HG03520 (cell line): Measurements from ENCODE around the gene CSPG5.

Source experiments
- ATAC-seq: cut with Tn5 transposase; IDR thresholded peaks from one replicate; pipeline ENCODE4 v1.9.1; 2021; ENCODE audit warnings: mild to moderate bottlenecking, moderate library complexity; ENCODE audit not compliant: unreplicated experiment

Gene CSPG5

DNA sequence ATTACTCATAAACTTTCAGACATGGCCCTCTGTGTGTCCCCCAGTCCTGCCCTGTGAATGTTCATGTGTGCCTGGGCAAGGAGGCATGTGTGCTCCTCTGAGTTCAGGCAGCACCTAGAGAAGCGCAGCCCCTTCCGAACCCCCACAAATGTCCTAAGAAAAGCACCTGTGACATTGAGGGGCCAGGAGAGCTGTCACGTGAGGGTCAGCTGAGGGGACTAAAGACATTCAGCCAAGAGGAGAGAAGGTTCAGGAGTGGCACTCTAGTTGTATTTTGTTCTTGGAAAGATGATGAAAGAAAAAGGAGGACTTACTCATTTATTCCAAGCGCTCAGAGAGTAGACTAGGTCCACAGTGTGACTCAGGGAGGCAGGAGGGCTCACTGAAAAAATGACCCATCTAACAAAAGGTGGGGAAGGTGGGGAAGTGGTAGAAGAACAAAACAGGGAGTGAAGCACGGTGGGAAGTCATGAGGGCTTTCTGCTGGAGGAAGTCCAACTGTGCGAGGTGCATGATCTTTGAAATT, 37.0 kb downstream of the CSPG5 start:
- ATAC-seq = no peak

DNA sequence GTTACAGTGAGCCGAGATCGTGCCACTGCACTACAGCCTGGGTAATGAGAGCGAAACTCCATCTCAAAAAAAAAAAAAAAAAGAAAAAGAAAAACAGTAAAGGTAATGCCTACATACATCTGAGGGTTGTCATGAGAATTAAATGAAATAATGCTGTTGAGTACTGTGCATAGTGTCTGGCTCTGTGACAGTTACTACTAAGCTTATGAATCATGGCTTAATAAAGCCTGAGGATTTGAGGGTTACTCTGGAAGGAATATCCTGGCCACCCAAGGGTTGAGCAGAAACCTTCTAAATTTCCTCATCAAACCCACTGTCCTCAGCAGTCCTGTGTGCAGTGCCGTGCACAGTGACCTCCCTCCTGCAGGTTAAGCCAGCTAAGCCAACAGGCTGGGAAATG, 38.4 kb downstream of the CSPG5 start:
- no peak for ATAC-seq

DNA sequence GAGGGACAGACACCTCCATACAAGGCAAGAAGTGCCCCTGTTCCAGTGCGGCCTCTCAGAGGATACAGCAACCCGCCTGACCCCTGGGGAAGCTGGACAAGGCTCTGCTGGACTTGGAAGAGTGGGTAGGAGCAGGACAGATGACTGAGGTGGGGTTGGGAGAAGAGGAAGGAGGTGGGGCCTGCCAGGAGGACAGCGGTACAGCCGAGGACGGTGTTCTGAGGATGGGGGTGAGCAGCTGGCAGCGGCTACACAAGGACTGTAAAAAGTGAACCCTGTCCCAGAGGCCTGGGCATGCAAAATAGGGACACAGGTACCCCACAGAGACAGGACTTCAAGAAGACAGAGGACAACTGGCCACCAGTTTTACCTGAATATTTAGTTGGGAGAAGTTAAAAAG, 41.7 kb downstream of the CSPG5 start:
- no peak for ATAC-seq

DNA sequence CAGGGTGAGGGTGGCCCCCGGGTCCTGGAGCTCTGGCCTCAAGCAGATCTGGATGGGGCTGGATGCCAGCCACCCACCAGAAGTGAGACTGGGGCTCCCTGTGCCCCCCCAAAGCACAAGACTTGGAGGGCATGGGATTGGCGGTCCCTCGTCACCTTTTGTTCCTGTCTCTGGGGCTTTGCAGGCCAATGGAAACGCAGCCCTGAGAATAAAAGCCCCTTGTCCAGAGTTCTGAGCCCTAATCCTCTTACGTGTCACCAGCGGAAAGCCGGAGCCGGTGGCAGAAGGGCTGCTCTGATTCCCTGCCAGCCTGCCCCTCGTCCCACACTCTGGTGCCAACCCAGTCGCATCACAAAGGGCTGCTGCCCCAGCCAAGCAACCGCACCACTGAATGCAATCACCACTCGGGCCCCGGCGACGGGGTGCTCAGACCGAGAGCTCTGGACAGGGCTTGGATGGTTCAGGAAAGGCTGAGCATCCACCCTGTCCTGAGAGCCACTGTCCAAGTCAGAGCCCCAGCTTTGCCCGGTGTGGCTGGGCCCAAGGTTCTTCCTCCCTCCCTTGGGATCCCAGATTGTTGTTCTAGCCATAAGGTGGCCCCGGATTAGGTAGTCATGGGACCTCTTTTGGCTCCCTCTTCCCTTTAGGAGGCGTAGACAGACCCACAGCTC, 42.3 kb downstream of the CSPG5 start:
- ATAC-seq = no peak

DNA sequence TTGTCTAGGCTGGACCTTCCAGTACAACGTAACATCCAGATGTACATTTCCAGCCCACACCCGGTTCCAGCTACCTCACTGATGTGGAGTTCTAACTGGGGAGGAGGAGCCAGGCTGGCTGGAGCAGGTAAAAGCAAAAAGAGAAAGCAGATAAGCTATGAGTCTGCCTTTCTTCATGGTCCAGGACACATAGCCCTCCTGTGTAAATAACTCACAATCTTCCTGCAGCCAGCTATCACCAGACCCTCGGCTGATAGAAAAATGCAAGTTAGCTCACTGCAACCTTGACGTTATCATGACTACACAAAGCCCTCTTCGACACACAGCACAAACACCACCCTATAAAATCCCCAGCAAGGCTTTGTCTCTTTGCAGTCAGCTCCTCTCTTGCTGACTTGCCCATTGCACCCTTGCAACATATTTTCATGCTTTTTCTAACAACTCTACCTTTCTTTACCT, 44.6 kb downstream of the CSPG5 start:
- no peak for ATAC-seq

DNA sequence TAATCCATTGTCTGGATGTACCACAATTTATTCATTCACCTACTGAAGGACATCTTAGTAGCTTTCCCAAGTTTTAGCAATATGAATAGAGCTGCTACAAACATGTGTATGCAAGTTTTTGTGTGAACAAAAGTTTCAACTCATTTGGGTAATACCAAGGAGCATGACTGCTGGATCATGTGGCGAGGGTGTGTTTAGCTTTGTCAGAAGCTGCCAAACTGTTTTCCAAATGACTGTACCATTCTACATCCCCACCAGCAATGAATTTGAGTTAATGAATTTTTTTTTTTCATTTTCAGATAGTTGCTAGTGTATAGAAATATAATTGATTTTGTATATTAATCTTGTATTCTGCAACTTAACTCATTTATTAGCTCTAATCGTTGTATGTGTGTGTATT, 45.2 kb downstream of the CSPG5 start:
- no peak for ATAC-seq

DNA sequence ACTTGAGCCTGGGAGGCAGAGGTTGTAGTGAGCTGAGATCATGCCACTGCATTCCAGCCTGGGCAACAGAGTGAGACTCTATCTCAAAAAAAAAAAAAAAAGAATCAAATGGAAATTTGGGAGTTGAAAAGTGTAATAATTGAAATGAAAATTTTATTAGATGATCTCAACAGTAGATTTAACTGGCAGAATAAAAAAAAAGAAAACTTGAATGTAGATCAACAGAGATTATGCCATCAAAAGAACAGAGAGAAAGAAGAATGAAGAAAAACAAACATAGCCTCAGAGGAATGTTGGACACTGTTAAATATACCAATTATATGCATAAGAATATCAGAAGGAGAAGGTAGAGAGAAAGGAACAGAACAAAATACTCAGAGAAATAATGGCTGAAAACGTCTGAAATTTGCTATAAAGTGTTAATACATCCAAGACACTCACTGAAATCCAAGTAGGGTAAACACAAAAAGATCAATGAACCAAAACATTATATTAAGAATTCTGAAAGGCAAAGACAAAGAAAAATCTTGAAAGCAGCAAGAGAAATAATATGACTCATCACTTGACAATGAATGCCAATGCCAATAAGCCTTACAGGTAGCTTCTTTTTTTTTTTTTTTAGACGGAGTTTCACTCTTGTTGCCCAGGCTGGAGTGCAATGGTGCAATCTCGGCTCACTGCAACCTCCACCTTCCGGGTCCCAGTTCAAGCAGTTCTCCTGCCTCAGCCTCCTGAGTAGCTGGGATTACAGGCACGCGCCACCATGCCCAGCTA, 50.5 kb downstream of the CSPG5 start:
- no peak for ATAC-seq

DNA sequence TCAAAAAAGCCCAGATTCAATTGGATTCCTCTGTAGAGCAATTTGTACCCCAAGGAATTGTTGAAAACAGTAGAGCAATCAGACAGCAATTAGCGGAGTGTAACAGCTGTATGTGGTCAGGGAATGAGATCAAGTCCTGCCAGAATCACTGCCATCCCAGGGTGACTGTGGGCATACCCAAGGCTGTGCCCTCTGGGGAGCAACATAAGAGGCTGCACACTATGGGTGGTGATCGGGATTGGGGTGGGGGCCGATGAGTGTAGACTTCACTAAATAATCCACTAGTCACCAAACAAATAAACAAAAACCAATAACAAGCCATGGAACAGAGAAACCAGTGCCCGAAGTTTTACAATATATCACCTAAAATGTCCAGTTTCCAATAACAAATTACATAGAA, 53.0 kb downstream of the CSPG5 start:
- ATAC-seq = no peak

DNA sequence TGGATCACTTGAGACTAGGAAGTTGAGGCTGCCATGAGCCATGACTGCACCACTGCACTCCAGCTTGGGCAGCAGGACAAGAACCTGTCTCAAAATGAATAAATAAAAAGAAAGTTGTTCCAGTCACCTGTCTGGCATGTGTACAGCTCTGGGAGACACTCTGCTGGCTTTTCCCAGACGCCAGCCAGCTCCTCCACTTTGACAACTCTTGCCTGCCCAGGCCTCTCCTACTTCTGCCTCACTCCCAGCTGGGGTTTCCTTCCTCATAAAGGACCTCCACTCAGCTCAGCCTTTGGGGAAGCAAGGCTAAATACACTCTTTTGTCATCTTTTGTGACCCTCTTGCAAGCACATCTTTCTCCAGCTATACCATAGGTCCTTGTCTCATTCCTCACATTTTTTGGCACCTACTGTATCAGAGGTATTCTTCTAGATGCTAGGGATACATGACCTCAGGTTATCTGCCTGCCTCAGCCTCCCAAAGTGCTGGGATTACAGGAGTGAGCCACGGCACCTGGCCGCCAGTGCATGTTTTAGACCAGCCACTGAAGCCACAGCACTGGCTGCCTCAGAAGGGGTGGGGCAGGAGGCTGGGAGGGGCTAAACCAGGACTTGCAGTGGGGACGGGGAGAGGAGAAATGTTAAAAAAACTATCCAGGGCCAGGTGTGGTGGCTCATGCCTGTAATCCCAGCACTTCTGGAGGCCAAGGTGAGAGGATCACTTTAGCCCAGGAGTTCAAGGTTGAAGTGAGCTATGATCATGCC, 55.2 kb downstream of the CSPG5 start:
- no peak for ATAC-seq

DNA sequence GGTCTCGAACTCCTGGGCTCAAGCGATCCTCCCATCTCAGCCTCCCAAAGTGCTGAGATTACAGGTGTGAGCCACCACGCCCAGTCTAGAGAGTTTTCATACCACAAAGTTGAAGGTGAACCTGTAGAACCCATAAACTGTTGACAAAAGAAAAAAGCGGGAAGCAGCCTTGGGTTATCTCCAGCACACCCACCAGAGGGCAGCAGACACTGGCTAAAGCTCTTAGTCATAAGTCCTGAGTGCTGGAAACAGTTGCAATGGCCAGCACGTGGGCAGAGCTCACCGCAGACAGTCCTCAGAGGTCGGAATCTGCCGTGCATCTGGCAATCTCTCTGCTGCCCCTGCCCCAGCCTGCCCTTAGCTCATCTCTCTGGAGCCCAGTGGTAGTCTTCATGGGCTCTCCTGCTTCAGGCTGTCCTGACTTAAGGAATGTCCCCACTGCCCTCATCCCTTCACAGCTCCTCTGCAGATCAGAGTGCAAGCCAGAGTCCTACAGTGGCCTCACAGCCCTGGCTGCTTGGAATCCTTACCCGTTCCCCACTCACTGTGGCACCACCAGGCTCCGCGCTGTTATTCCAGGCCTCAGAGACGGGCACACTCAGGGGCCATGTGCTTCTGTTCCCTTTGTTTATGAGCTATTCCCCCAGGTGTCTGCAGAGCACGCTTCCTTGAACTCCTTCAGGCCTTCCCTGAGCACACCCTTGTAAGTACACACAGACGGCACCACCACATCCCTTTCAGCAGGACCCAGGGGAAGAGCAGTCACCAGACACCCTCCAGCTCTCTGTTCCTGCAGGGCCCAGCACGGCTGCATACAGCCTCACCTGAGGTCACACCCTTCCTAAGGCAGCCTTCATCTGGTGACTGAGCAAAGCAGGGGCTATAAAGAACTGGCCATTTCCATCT, 56.3 kb downstream of the CSPG5 start:
- ATAC-seq = peak; percentile 72

DNA sequence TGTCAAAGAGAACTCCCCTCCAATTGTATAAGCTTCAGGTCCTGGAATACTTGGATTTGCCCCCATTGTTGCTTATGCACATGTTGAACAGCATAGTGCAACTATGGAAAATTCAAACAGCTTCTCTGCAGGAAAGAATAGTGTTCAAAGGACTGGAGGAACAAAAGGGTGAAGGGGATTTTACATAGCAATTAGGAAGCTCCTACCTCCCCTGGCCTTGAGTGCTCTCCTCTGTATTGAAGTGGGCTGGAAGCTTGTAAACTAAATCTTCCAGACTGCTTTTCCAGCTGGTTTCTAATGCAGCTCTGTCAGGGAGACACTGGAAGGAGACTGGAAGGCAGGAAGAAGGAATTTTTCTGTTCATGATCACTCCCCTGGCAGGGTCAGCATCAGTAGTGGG, 57.9 kb downstream of the CSPG5 start:
- no peak for ATAC-seq

DNA sequence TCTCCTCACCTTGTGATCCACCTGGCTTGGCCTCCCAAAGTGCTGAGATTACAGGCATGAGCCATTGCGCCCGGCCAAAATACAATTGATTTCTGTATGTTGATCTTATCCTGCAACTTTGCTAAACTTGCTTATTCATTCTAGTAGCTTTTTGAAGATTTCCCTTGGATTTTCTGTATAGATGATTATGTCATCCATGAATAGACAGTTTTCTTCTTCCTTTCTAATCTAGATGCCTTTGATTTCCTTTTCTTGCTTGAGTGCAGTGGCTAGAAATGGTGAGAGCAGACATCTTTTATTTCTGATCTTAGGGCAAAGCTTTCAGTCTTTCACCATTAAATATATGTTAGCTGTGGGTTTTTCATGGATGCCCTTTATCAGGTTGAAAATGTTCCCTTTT, 60.7 kb downstream of the CSPG5 start:
- ATAC-seq = no peak

DNA sequence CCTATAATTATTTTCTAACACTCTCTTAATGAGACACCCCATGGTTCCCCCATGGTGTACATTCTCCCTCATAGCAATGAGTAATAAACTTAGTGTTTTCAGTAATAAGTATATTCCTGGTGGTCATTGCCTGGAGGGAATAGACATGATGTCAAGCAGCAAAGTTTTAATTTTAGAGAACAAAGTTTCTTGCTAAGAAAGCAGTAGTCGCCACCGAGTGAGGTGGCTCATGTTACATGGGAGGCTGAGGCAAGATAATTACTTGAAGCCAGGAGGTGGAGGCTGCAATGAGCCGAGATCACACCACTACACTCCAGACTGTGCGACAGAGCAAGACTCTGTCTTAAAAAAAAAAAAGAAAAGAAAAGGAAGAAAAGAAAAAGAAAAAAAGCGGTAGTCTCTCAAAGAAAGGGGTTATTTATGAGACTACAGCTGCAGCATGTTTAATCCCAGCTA, 62.8 kb downstream of the CSPG5 start:
- no peak for ATAC-seq

DNA sequence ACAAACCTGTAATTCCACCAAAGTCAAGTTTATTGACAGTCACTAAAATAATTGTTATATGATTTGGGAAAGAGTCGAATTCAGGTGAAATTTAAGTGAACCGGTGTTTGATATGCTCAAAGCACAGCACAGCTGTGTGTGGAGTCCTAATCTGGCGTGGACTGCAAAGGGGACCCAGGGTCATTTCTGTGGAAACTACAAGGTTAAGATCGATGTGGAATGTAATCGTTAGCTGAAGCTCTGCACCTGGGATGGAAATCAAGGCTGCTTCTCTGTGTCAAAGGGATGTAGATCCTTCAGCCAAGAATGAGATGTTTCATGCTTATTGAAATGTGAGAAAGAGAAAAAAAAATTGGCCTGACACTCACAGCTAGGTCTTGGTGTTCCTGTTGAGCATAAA, 63.6 kb downstream of the CSPG5 start:
- no peak for ATAC-seq

DNA sequence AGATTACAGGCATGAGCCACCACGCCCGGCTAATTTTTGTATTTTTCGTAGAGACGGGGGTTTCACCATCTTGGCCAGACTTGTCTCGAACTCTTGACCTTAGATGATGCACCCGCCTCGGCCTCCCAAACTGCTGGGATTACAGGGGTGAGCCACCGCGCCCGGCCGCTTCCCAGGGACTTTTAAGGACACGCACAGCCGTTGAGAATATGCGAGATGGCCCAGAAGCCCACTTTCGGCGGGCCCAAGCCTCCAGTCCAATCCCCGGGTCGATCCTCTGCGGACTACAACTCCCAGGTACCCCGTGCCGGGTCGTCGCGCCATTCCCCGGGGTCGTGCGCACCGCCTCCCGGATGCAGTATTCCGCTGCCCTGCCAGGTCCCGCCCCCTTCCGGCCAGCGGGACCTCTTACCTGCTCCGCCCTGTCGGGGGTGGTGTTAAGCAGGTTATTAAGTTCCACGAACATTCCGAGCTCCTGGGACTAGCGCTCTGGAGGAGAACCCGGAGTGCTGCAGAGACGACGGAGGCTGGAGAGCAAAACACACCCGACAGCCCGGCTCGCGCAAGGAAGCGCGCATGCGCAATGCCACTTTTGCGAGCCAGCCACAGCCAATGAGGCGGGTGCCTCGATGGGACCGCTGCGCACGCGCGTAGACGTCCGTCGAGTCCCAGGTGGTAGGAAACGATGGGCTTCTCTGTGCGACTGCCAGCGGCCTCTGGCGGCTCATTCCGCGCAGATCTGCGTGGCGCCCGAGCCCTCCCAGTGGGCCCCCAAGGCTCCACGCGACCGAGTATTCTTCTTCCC, 65.3 kb downstream of the CSPG5 start, which contains the start of gene ELP6:
TSS of gene ELP6 (minus strand) at position 588 of the 805 bp plus-strand sequence. CDS start at position 466, 122 bp downstream.
- ATAC-seq = peak; percentile 93

DNA sequence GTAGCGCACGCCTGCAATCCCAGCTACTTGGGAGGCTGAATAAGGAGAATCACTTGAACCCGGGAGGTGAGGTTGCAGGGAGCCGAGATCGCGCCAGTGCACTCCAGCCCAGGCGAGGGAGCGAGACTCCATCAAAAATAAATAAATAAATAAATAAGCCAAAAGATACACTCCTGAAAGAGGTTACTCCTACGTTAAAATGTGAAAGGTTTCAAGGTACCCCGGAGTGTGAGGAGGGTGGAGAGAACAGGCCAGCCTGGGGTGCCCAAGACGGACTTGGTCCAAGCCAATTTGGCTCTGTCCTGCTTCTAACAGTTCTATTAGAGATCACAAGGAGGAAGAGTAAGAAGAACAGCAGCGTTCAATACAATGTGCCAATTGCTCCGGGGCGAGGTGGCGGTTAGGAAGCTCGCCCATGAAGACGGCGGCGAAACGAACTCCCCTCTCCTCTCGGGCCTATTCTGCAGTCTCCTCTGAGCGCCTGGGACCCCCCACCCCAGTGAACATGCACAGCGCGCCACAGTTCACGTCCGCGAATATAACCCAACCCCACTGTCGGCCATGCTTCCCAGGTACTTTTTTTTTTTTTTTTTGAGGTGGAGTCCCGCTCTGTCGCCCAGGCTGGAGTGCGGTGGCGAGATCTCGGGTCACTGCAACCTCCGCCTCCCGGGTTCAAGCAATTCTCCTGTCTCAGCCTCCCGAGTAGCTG, 66.1 kb downstream of the CSPG5 start:
- ATAC-seq = no peak
